ENCODE measurements around the gene ANKZF1.

GRCh38 chr2:219248845-219249202, 19.2 kb downstream of the ANKZF1 start:
- TF ChIP-seq CTCF (IDR thresholded peaks at IDR 0.05): no peak
- TF ChIP-seq POLR2A (IDR thresholded peaks at IDR 0.05): no peak
